Measurements from ENCODE around the gene DNM3. TPM values are rescaled to one million over a fixed set of nuclear protein-coding genes. Genes with fewer than 3 reads are reported as not detected.

DNM3 gene
- total and polyA plus RNA-seq, 2 of the 8 experiments (the other 6 are each of a cell fraction or from before 2014, with no cell fraction given), result 2.0 to 8.5 TPM

DNA sequence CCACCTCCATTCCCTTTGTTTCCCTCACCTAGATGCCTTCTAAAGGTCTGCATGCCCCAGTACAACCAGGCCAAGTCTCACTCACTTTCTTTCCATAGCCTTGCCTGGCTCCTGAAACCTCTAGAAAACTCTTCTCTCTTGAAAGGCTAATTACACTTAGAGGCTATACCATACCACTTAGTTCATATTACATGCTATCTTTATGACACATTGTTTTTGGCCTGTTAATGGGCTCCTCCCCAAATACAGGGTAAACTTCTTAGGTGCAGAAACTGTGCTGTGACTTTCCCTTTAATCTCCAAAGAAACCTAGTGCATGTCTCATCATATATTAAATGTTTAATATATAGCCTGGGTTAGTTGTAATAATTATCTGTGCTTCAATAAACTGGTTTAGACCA lies 522.6 kb downstream of the DNM3 start:
- no peak overlapping the region for H3K4me2 ChIP-seq (ENCODE audit: insufficient read depth in 1 of 2, low read depth in 2 of 2, low read length in 2 of 2)
- H3K36me3 ChIP-seq (ENCODE audit: control insufficient read depth in 2 of 4, insufficient read depth in 4 of 4, low read length in 3 of 4), result no peaks in the 10 kb centered on the region
- H2BK120ac ChIP-seq (replicated peaks; ENCODE audit: low read depth, low read length), result no peak overlapping the region
- DNase-seq (ENCODE audit: low read depth in 1 of 2, low spot score in 2 of 2) (no peak), FAIRE-seq (no peak)
- no peaks in the 10 kb centered on the region for H3K79me2 ChIP-seq (ENCODE audit: control insufficient read depth in 1 of 2, insufficient read depth in 2 of 2, low read length in 2 of 2)
- no peak overlapping the region for H3K4ac ChIP-seq (replicated peaks; ENCODE audit: insufficient read length, low read depth, low read length)
- no peaks in the 10 kb centered on the region for H3K9me3 ChIP-seq (ENCODE audit: insufficient read depth in 2 of 2, low read depth in 1 of 2, low read length in 1 of 2)
- H2BK5ac ChIP-seq (ENCODE audit: low read depth, low read length), result no peak overlapping the region
- no peak overlapping the region for H4K91ac ChIP-seq (replicated peaks; ENCODE audit: insufficient read length, low read length)
- H3K18ac ChIP-seq (ENCODE audit: extremely low read depth, low read length), result no peak overlapping the region
- no peak overlapping the region for H3K14ac ChIP-seq (ENCODE audit: insufficient read length)
- H3K79me1 ChIP-seq (ENCODE audit: low read depth, low read length), result no peaks in the 10 kb centered on the region
- TF ChIP-seq EP300 (IDR thresholded peaks at IDR 0.05; ENCODE audit: borderline replicate concordance in 1 of 2, low read depth in 2 of 2, low read length in 2 of 2) (no peak), CTBP2 (IDR thresholded peaks at IDR 0.05; ENCODE audit: borderline replicate concordance, insufficient read depth, insufficient read length, low read length) (no peak), FOSL1 (IDR thresholded peaks at IDR 0.05; ENCODE audit: insufficient read depth, low read depth, low read length) (no peak), POLR2A (IDR thresholded peaks at IDR 0.05; ENCODE audit: control extremely low read depth in 1 of 2, low read depth in 2 of 2, low read length in 2 of 2) (no peak), SIRT6 (IDR thresholded peaks at IDR 0.05; ENCODE audit: low read length) (no peak), BACH1 (IDR thresholded peaks at IDR 0.05; ENCODE audit: low read length) (no peak), HDAC2 (IDR thresholded peaks at IDR 0.05; ENCODE audit: borderline replicate concordance in 1 of 2, low read depth in 2 of 2, low read length in 2 of 2) (no peak), CHD1 (IDR thresholded peaks at IDR 0.05; ENCODE audit: low read depth, low read length) (no peak), GABPA (IDR thresholded peaks at IDR 0.05; ENCODE audit: borderline replicate concordance, insufficient read depth, low read length) (no peak), TBP (IDR thresholded peaks at IDR 0.05; ENCODE audit: low read depth, low read length) (no peak)
- no peak overlapping the region; the same call in 1 of the 2 replicates for H2BK12ac ChIP-seq (ENCODE audit: low read depth, low read length)
- H3K23me2 ChIP-seq (ENCODE audit: low read depth, low read length), result no peaks in the 10 kb centered on the region
- no peak overlapping the region for H2BK15ac ChIP-seq (ENCODE audit: low read length)
- no peak overlapping the region for H2AK5ac ChIP-seq (ENCODE audit: low read depth, low read length)
- ChIA-PET POLR2A (ENCODE audit: partially characterized antibody) (no interaction called here), CTCF (ENCODE audit: partially characterized antibody) (no interaction called here)
- H4K8ac ChIP-seq (ENCODE audit: extremely low read depth, insufficient read depth, low read length), result no peak overlapping the region
- H4K5ac ChIP-seq (ENCODE audit: insufficient read length, low read depth, low read length), result no peak overlapping the region
- H3K9ac ChIP-seq (replicated peaks in 1 of 4; ENCODE audit: extremely low read depth in 1 of 4, low read depth in 3 of 4, low read length in 3 of 4), result no peak overlapping the region
- no peak overlapping the region for H3K56ac ChIP-seq (replicated peaks; ENCODE audit: insufficient read length, low read depth, low read length)
- no peak overlapping the region for H3K27ac ChIP-seq (ENCODE audit: low read depth, low read length)
- peaks cover 0 to 2% (median 0%) of the 10 kb centered on the region in 4 experiments; a peak in 1 of 7 replicates for H3K27me3 ChIP-seq (replicated peaks in 1 of 4; ENCODE audit: control insufficient read depth in 3 of 4, extremely low read depth in 1 of 4, insufficient read depth in 3 of 4, low read length in 3 of 4)
- no peaks in the 10 kb centered on the region for H4K20me1 ChIP-seq (replicated peaks in 1 of 2; ENCODE audit: control insufficient read depth in 1 of 2, insufficient read depth in 2 of 2, low read length in 2 of 2)
- H3K4me3 ChIP-seq (ENCODE audit: extremely low read depth in 1 of 4, insufficient read depth in 2 of 4, low read depth in 3 of 4, low read length in 4 of 4), result no peak overlapping the region
- H2BK20ac ChIP-seq (ENCODE audit: low read length), result no peak overlapping the region
- H2AFZ ChIP-seq (ENCODE audit: low read length), result no peak overlapping the region
- H3K4me1 ChIP-seq (replicated peaks in 1 of 4; ENCODE audit: control insufficient read depth in 3 of 4, insufficient read depth in 4 of 4, low read length in 3 of 4), result peaks cover 4 to 20% (median 9%) of the 10 kb centered on the region in 4 experiments; a peak in 5 of 7 replicates
- H3K23ac ChIP-seq (ENCODE audit: insufficient read length), result no peak overlapping the region

All from H1 (cell line).